Measurements from ENCODE around the gene ADAP1.
"Not testable (repeated sequence)": the region's sequence is repeated elsewhere in the genome, so short reads cannot be mapped to it uniquely, and the experiment has no call there.

Gene ADAP1

DNA sequence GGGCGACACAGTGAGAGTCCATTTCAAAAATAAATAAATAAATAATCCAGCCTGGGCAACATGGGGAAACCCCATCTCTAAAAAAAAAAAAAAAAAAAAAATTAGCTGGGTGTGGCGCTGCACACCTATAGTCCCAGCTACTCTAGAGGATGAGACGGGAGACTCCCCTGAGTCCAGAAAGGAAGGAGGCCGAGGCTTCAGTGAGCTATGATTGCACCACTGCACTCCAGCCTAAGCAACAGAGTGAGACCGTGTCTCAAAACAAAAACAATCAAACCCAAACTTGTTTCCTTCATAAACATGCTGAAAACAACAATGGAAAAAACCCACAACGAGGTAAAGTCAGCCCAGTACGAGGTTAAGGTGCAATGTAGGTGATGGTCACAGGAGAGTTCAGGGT, 19.7 kb upstream of the ADAP1 start:
- DNase-seq = no peak

DNA sequence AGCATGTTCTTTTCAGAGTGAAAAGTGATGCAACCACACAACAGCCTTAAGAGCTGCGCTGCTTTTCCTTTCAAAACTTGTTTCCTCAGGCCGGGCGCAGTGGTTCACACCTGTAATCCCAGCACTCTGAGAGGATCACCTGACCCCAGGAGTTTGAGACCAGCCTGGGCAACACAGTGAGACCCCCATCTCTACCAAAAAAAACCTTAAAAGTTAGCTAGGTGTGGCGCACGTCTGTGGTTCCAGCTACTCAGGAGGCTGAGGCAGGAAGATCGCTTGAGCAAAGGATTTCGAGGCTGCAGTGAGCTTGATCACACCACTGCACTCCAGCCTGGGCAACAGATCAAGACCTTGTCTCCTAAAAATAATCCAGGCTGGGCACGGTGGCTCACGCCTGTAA, 18.8 kb upstream of the ADAP1 start:
- no peak for DNase-seq

GRCh38 chr7:972676-973309, 18.3 kb upstream of the ADAP1 start:
- no peak for DNase-seq

DNA sequence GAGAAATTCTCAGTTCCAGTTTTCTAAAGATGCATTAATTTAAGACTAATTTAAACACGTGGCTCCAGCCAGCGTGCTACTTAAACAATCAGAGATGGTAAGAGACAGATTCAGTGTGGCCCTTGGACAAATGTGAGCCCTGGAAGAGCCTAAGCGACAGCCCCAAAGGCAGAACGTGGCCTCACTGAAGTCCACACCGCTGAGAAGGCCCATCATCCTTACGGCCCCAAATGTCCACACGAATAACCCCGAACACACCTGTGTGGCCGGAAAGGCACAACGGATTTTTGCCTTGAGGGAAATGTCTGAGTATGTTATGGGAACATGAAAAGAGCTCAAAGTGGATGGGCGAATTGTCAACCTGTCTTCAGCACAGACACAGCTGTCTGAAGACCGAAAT, 17.6 kb upstream of the ADAP1 start:
- no peak for DNase-seq

DNA sequence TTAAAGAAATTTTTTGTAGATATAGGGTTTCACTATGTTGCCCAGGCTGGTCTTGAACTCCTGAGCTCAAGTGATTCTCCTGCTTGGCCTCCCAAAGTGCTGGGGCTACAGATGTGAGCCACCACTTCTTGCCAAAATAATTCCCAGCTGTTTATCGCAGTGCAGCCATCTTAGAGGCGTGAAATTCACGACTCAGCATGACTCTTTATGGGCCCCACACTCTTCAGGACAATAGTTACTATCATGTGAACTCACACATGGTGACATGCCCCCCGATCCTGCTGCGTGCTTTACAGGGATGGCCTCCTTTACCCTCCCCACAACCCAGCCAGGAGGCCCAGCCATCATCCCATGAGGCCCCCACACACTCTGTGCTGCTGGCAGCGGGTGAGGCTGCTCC, 16.3 kb upstream of the ADAP1 start:
- no peak for DNase-seq

DNA sequence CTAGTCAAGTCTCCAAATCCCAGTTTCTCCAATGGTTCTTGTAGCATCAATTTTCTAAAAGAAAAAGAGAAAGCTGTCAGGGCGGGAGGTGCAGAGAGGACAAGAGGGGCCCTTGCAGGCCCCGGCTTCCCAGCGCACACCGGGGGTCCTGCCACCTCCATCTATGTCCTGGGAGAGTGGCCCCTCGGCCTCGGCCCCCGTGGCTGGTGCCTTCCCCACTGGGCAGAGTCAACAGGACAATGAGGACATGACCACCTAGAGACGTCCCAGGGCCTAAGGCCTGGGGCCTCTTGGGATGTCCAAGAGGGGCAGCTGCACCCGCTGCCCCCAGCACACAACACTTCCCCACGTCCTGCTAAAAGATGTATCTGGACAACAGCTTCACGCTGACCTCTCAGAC, 14.9 kb upstream of the ADAP1 start:
- DNase-seq = no peak

DNA sequence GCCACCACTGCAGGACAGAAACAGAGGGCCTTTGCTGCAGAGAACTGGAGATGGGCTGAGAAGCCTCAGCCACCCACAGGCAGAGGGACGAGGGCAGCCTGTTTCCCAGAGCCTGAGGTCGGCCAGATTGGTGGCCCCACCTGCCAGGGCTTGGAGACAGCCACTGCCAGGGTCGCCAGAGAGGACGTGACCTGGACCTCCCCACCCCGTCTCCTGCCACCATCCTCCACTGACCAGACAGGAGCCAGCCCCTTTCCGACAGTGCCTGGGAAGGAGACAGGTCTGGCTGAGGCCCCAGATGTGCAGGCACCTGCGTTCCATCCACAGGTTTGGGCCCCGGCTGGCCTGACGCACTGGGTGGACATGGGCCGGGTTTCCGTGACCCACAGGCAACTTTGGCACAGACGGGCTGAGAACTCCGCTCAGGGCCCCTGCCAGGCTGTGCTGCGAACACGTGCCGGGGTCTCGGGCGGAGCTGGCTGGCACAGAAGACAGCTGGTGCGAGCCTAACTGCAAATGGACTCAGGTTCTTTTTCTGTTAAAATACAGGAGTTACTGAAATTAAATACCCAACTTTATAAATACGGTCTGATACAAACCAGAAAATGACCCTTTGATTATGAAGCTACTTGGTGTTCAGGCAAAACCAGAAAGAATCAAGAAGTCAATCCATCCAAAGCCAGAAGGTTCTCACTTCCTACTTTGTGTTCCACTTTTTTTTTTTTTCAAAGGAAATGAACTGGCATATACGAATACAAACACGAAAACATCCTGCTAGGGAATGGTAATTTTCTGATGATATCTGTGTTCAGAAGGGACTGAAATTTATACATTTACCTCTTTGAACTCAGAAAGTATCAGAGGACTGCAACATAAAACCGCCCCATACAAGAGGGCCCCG, 14.0 kb upstream of the ADAP1 start:
- DNase-seq = no peak

GRCh38 chr7:967361-968082, 13.0 kb upstream of the ADAP1 start:
- no peak for DNase-seq

DNA sequence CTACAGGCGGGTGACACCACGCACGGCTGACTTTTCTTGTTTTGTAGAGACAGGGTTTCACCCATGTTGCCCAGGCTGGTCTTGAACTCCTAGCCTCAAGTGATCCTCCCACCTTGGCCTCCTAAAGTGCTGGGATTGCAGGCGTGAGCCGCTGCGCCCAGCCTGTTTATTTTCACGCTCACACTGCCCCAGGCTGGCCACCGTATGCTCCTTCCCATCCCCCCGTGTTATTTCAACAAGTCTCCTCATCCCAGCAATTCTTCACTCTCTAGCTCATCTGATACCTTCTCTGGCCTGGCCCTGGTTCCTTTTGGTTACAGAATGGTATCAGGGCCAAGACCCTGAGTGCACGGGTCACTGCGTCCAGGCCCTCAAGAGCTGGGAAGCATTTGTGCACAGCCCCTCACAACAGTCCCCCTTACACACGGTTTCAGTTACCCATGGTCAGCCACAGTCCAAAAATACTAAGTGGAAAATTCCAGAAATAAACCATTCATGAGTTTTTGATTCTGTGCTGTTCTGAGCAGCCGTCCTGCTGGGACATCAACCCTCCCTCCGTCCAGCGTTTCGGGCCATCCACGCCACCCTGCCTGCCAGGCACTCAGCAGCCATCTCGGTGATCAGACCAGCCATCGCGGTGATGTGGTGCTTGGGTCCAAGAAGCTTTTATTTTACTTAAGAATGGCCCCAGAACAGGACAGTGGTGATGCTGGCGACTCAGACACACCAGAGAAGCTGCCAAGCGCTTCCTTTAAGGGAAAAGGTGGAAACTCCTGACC, 12.0 kb upstream of the ADAP1 start:
- DNase-seq = no peak

GRCh38 chr7:964401-965231, 10.1 kb upstream of the ADAP1 start:
- DNase-seq = peak; percentile 52

DNA sequence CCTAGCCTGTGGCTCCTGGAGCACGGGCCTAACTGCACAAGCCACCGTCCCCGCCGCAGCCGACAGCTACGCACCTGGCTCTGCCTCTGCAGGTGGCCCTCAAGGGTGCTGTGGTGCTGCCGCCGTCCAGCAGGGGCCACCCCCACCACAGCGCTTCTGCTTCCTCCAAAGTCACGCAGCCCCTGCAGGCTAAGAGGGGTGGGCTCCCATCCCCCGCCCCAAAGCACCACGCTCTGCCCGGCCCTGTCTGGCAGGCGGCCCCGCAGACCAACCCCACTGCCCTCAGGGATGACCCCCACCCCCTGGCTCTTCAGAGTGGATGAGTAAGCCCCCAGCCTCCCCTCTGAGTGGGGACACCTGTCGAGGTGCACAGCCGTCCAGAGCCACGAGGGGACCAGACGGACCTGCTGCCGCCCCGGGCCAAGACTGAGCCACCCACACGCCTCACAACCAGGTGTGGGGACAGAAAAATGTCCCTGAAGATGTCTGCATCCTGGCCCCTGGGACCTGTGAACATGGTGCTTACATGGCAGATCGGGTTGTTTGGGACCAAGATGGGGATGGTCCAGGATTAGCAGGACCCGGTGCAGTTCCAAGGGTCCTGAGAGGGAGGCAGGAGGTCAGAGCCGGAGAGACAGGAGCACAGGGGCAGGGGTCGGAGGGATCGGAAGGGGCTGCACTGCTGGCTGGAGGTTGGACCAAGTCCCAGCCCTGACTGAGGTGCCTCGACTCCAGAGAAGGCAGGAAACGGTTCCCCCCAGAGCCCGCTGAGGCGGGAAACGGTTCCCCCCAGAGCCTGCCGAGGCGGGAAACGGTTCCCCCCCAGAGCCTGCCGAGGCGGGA, 9.0 kb upstream of the ADAP1 start:
- no peak for DNase-seq

DNA sequence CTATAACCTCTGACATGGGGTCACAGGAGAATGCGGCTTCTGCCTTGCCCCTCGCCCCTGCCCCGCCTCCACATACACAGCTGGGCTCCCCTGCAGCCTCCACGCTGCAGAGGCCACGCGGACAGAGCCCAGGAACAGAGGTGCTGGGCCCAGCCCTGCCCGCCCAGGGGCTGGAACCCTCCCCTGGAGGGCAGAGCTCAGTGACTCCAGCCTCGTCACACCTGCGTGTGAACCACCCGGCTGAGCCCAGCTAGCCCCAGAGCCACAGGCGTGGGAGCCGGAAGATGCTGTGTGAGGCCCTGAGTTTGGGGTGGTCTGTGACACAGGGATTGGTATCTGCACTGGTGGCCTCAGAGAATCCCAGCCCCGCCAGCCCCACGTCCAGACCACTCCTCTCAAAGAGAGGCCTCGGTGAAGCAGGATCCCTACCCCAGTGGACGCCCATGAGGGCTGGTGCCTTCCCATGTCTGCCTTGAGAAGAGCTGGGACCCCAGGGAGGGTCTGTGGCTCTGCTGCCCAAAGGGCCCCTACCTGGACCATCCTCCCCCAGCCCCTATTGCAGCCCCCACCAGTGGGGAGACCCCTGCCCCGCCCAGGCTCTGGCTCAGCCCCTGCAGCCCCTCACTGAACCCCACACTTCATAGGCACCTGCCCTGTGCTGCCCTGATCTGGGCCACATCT, 8.1 kb upstream of the ADAP1 start:
- DNase-seq = no peak

GRCh38 chr7:961546-962400, 7.3 kb upstream of the ADAP1 start:
- DNase-seq = no peak

GRCh38 chr7:960972-961371, 6.5 kb upstream of the ADAP1 start:
- not testable (repeated sequence) for DNase-seq

DNA sequence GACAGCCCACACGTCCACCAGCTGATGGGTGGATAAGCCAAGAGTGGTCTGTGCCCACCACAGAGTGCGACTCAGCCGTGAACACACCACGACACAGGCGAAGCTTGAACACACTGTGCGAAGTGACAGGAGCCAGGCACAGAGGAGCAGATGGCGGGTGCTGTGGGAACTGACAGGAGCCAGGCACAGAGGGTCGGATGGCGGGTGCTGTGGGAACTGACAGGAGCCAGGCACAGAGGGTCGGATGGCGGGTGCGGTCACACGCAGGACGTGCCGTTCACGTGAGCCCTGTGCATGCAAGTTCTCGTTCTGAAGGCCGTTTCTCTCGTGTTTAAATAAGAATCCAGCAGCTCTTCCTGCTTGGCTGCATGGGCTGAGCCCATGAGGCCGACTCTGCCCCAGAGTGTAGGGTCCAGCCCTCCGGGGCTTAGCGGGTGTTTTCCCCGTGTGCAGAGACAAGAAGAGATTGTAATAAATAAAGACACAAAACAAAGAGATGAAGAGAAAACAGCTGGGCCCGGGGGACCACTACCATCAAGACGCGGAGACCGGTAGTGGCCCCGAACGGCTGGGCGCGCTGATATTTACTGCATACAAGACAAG, 5.9 kb upstream of the ADAP1 start:
- no peak for DNase-seq

DNA sequence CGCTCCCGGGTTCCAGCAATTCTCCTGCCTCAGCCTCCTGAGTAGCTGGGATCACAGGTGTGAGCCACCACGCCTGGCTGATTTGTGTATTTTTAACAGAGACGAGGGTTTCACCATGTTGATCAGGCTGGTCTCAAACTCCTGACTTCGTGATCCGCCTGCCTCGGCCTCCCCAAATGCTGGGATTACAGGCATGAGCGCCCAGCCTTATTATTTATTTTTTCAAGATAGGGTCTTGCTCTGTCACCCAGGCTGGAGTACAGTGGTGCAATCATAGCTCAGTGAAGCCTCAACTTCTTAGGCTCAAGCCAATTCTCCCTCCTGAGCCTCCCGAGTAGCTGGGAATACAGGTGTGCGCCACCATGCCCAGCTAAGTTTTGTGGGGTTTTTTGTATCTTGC, 5.3 kb upstream of the ADAP1 start:
- DNase-seq = not testable (repeated sequence)

GRCh38 chr7:959271-959670, 4.8 kb upstream of the ADAP1 start:
- DNase-seq = no peak

GRCh38 chr7:958221-959200, 4.0 kb upstream of the ADAP1 start:
- no peak for DNase-seq

All from fibroblast of upper back skin (primary cell).